ENCODE results near the gene INO80B.
A peak's percentile ranks its signal among the peaks of the same experiment; 100 is the strongest.
"Not testable (repeated sequence)": the region's sequence is repeated elsewhere in the genome, so short reads cannot be mapped to it uniquely, and the experiment has no call there.

INO80B gene

DNA sequence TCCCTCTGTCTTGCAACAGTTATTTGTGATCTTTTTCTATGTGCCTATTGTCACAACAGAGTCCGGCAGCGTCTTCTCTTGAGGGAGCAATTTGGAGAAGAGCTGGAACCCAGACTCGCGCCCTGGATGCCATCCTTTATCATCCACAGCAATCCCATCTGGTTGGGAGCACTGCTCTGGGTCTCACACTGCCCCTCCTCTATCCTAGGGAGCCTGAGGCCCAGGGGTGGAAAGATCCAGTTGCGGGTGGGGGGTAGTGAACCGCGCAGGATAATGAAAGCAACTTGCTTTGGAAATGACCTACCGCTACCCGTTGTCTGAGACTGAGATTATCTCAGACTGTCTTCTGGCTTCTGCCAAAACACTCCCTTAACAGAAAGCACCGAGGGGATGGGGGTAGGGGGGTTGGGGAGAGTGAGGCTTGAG lies 4.1 kb downstream of the INO80B start:
- H2AK5ac ChIP-seq (ENCODE audit: low read length), result peak overlapping the region; percentile 91
- peak overlapping the region; percentile 61 for H2BK120ac ChIP-seq (ENCODE audit: insufficient read depth, low read length, poor library complexity)
- peak overlapping the region; percentile 61 for H2AFZ ChIP-seq (ENCODE audit: insufficient read depth, low read length, poor library complexity)
- no CpG with 5 or more reads among the region's 10 CpGs for WGBS (ENCODE audit: extremely low coverage, insufficient coverage, insufficient read length)
- H3K9me3 ChIP-seq (ENCODE audit: insufficient read depth, low read depth, low read length), result peaks cover 3% of the 10 kb centered on the region
- H3K4ac ChIP-seq (ENCODE audit: low read depth, low read length), result peak overlapping the region; percentile 96
- no peak for DNase-seq
- no peaks in the 10 kb centered on the region for H3K27me3 ChIP-seq (ENCODE audit: insufficient read depth, low read length)
- H3K9ac ChIP-seq (ENCODE audit: low read length), result peak overlapping the region; percentile 96
- H3K27ac ChIP-seq (ENCODE audit: low read depth, low read length), result peak overlapping the region; percentile 48
- H3K4me1 ChIP-seq (ENCODE audit: control insufficient read depth in 1 of 2, insufficient read depth in 2 of 2, low read length in 2 of 2), result peaks cover 7 to 13% of the 10 kb centered on the region in 2 experiments
- H3K36me3 ChIP-seq (ENCODE audit: control insufficient read depth in 1 of 2, insufficient read depth in 2 of 2, low read length in 2 of 2), result peaks cover 34% of the 10 kb centered on the region in 2 experiments
- H2BK5ac ChIP-seq (ENCODE audit: low read depth, low read length, poor library complexity), result peak overlapping the region; percentile 51
- H4K91ac ChIP-seq (ENCODE audit: low read depth, low read length), result peak overlapping the region; percentile 91
- peak overlapping the region; percentile 87 for H3K14ac ChIP-seq (ENCODE audit: low read length)
- peak overlapping the region; percentile 26 for H2BK12ac ChIP-seq (ENCODE audit: low read length)
- H3K18ac ChIP-seq (ENCODE audit: low read length), result peak overlapping the region; percentile 88
- peak overlapping the region; percentile 83 for H4K8ac ChIP-seq (ENCODE audit: low read depth, low read length)
- peak overlapping the region; percentile 95 for H4K12ac ChIP-seq (ENCODE audit: low read depth, low read length)
- H3K79me2 ChIP-seq (ENCODE audit: control insufficient read depth, insufficient read depth, low read length, poor library complexity), result peaks cover 10% of the 10 kb centered on the region
- peak overlapping the region; percentile 78 for H3K4me2 ChIP-seq (ENCODE audit: low read length)
- no peak overlapping the region for H3K23ac ChIP-seq (ENCODE audit: low read length)
- H3K79me1 ChIP-seq (ENCODE audit: low read length), result peaks cover 13% of the 10 kb centered on the region
- H3K4me3 ChIP-seq (ENCODE audit: low read depth, low read length), result peak overlapping the region; percentile 80

DNA sequence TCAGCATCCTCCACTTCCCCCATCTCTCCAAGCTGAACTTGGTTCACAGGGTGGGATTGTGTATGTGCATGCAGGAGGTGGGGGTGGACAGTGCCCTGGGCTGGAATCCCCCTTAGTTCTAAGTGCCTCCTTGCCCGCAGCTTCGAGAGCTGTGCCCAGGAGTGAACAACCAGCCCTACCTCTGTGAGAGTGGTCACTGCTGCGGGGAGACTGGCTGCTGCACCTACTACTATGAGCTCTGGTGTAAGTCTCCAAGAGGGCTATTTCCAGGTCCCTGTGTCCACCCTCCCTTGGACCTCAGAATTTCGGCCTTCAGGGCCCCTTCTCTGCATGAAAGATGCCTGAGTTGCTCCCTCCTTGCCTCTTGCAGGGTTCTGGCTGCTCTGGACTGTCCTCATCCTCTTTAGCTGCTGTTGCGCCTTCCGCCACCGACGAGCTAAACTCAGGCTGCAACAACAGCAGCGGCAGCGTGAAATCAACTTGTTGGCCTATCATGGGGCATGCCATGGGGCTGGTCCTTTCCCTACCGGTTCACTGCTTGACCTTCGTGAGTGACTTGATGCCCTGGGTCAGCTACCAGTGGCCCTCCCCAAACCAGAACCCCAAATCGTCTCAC lies 4.7 kb downstream of the INO80B start:
- Histone ChIP-seq H4K8ac (ENCODE audit: low read depth, low read length) (peak overlapping the region; percentile 23), H3K79me2 (ENCODE audit: control insufficient read depth, insufficient read depth, low read length, poor library complexity) (peaks cover 14% of the 10 kb centered on the region), H3K79me1 (ENCODE audit: low read length) (peaks cover 16% of the 10 kb centered on the region), H3K36me3 (ENCODE audit: control insufficient read depth in 1 of 2, insufficient read depth in 2 of 2, low read length in 2 of 2) (peaks cover 34% of the 10 kb centered on the region in 2 experiments), H4K12ac (ENCODE audit: low read depth, low read length) (peak overlapping the region; percentile 55), H2AK5ac (ENCODE audit: low read length) (peak overlapping the region; percentile 30), H3K9ac (ENCODE audit: low read length) (peak overlapping the region; percentile 5), H3K4me1 (ENCODE audit: control insufficient read depth in 1 of 2, insufficient read depth in 2 of 2, low read length in 2 of 2) (peaks cover 11 to 19% of the 10 kb centered on the region in 2 experiments), H3K4ac (ENCODE audit: low read depth, low read length) (peak overlapping the region; percentile 28), H3K4me2 (ENCODE audit: low read length) (peak overlapping the region; percentile 78)
- H3K27me3 ChIP-seq (ENCODE audit: insufficient read depth, low read length); H4K91ac ChIP-seq (ENCODE audit: low read depth, low read length); H3K4me3 ChIP-seq (ENCODE audit: low read depth, low read length); H2BK5ac ChIP-seq (ENCODE audit: low read depth, low read length, poor library complexity); H3K18ac ChIP-seq (ENCODE audit: low read length); H3K23ac ChIP-seq (ENCODE audit: low read length); H2BK120ac ChIP-seq (ENCODE audit: insufficient read depth, low read length, poor library complexity); H3K9me3 ChIP-seq (ENCODE audit: insufficient read depth, low read depth, low read length); H3K14ac ChIP-seq (ENCODE audit: low read length); H2BK12ac ChIP-seq (ENCODE audit: low read length); DNase-seq; H3K27ac ChIP-seq (ENCODE audit: low read depth, low read length); H2AFZ ChIP-seq (ENCODE audit: insufficient read depth, low read length, poor library complexity): not testable (repeated sequence)
- WGBS (ENCODE audit: extremely low coverage, insufficient coverage, insufficient read length), result 100% methylated on average over 1 of the region's 13 CpGs

DNA sequence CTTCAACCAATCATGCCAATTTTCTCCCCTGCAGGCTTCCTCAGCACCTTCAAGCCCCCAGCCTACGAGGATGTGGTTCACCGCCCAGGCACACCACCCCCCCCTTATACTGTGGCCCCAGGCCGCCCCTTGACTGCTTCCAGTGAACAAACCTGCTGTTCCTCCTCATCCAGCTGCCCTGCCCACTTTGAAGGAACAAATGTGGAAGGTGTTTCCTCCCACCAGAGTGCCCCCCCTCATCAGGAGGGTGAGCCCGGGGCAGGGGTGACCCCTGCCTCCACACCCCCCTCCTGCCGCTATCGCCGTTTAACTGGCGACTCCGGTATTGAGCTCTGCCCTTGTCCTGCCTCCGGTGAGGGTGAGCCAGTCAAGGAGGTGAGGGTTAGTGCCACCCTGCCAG lies 5.3 kb downstream of the INO80B start:
- H3K27me3 ChIP-seq (ENCODE audit: insufficient read depth, low read length); H3K27ac ChIP-seq (ENCODE audit: low read depth, low read length); H2BK12ac ChIP-seq (ENCODE audit: low read length); H4K8ac ChIP-seq (ENCODE audit: low read depth, low read length); H3K9ac ChIP-seq (ENCODE audit: low read length); H3K9me3 ChIP-seq (ENCODE audit: insufficient read depth, low read depth, low read length); H3K4ac ChIP-seq (ENCODE audit: low read depth, low read length); H3K18ac ChIP-seq (ENCODE audit: low read length); H2BK120ac ChIP-seq (ENCODE audit: insufficient read depth, low read length, poor library complexity); H3K4me3 ChIP-seq (ENCODE audit: low read depth, low read length); H4K12ac ChIP-seq (ENCODE audit: low read depth, low read length); H2AFZ ChIP-seq (ENCODE audit: insufficient read depth, low read length, poor library complexity); H3K23ac ChIP-seq (ENCODE audit: low read length); DNase-seq; H3K14ac ChIP-seq (ENCODE audit: low read length); H2BK5ac ChIP-seq (ENCODE audit: low read depth, low read length, poor library complexity); H2AK5ac ChIP-seq (ENCODE audit: low read length); H3K4me2 ChIP-seq (ENCODE audit: low read length); H4K91ac ChIP-seq (ENCODE audit: low read depth, low read length): not testable (repeated sequence)
- no CpG with 5 or more reads among the region's 10 CpGs for WGBS (ENCODE audit: extremely low coverage, insufficient coverage, insufficient read length)
- peaks cover 21% of the 10 kb centered on the region for H3K79me1 ChIP-seq (ENCODE audit: low read length)
- H3K36me3 ChIP-seq (ENCODE audit: control insufficient read depth in 1 of 2, insufficient read depth in 2 of 2, low read length in 2 of 2), result peaks cover 34 to 36% of the 10 kb centered on the region in 2 experiments
- H3K79me2 ChIP-seq (ENCODE audit: control insufficient read depth, insufficient read depth, low read length, poor library complexity), result peaks cover 19% of the 10 kb centered on the region
- H3K4me1 ChIP-seq (ENCODE audit: control insufficient read depth in 1 of 2, insufficient read depth in 2 of 2, low read length in 2 of 2), result peaks cover 11 to 18% of the 10 kb centered on the region in 2 experiments

DNA sequence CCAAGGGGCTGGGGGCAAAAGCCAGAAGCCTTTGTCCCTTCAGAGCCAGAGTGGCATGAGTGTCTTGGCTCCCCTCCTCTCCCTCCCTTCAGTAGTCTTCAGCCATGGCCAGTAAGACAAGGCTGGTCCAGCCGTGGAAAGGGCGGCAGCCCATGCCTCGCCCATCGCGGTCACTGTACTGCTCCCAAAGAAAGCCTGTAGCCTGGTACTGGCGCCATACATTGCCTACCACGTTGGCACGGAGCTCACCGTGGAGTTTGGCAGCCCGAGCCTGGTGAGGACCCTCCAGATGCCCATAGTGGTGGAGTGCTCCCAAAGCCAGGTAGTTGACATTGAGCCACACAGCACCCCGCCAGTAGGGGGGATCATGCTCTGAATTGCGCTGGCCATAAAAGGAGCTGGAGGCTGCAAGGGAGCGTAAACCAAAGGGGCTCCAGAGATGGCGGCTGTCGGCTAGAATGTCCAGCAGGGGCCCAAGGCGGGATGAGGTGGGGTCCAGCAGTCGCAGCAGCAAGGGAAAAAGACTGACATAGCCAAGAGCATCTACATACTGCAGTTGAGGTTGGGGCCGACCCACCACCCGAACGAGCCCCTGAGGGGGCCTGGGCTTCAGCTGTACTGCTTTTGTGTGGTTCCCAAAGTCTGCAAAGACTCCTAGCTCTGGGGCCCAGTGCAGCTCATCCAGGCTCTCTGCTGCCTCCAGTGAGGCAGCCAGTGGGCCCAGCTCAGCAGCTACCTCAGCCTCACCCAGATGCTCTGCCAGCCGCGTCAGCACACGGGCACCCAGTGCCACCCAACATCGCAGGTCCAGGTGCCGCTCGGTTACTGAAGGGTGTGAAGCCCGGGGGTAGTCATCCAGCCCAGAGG lies 6.5 kb downstream of the INO80B start:
- WGBS (ENCODE audit: extremely low coverage, insufficient coverage, insufficient read length), result no CpG with 5 or more reads among the region's 27 CpGs
- no peak overlapping the region for H2BK12ac ChIP-seq (ENCODE audit: low read length)
- H3K79me1 ChIP-seq (ENCODE audit: low read length), result peaks cover 21% of the 10 kb centered on the region
- no peak overlapping the region for H3K23ac ChIP-seq (ENCODE audit: low read length)
- H3K9ac ChIP-seq (ENCODE audit: low read length), result no peak overlapping the region
- H4K91ac ChIP-seq (ENCODE audit: low read depth, low read length), result no peak overlapping the region
- H3K4me1 ChIP-seq (ENCODE audit: control insufficient read depth in 1 of 2, insufficient read depth in 2 of 2, low read length in 2 of 2), result peaks cover 6 to 12% of the 10 kb centered on the region in 2 experiments
- no peak overlapping the region for H3K14ac ChIP-seq (ENCODE audit: low read length)
- H4K12ac ChIP-seq (ENCODE audit: low read depth, low read length), result no peak overlapping the region
- H3K27ac ChIP-seq (ENCODE audit: low read depth, low read length), result no peak overlapping the region
- H2BK120ac ChIP-seq (ENCODE audit: insufficient read depth, low read length, poor library complexity), result no peak overlapping the region
- peaks cover 5% of the 10 kb centered on the region for H3K9me3 ChIP-seq (ENCODE audit: insufficient read depth, low read depth, low read length)
- H2AK5ac ChIP-seq (ENCODE audit: low read length), result no peak overlapping the region
- no peak overlapping the region for H3K18ac ChIP-seq (ENCODE audit: low read length)
- H3K4ac ChIP-seq (ENCODE audit: low read depth, low read length), result no peak overlapping the region
- no peaks in the 10 kb centered on the region for H3K27me3 ChIP-seq (ENCODE audit: insufficient read depth, low read length)
- H3K36me3 ChIP-seq (ENCODE audit: control insufficient read depth in 1 of 2, insufficient read depth in 2 of 2, low read length in 2 of 2), result peaks cover 34 to 36% of the 10 kb centered on the region in 2 experiments
- H3K4me2 ChIP-seq (ENCODE audit: low read length), result no peak overlapping the region
- no peak overlapping the region for H2AFZ ChIP-seq (ENCODE audit: insufficient read depth, low read length, poor library complexity)
- DNase-seq, result no peak
- H3K4me3 ChIP-seq (ENCODE audit: low read depth, low read length), result no peak overlapping the region
- H2BK5ac ChIP-seq (ENCODE audit: low read depth, low read length, poor library complexity), result no peak overlapping the region
- no peak overlapping the region for H4K8ac ChIP-seq (ENCODE audit: low read depth, low read length)
- H3K79me2 ChIP-seq (ENCODE audit: control insufficient read depth, insufficient read depth, low read length, poor library complexity), result peaks cover 19% of the 10 kb centered on the region
